B cell (primary cell): ENCODE results near the gene CAPRIN2. TPM values are rescaled to one million over a fixed set of nuclear protein-coding genes. Genes with fewer than 3 reads are reported as not detected.

ENCODE experiments used
- ATAC-seq: fragments of 200-7000 bp; cut with Tn5 transposase; one replicate; pipeline ENCODE4 v1.10.0; 2021; ENCODE audit warnings: low read depth, mild to moderate bottlenecking, moderate number of reproducible peaks, moderate library complexity
- CTCF ChIA-PET: fragments of 350-600 bp; sonication (Branson Sonifier 250); formaldehyde crosslinking; loops from one replicate; lab custom pipeline; 2021; ENCODE audit warnings: antibody characterized with exemption, inconsistent platforms; lab: Charles Lee
- POLR2A ChIA-PET: fragments of 350-600 bp; sonication (Branson Sonifier 250); formaldehyde crosslinking; loops from one replicate; lab custom pipeline; 2021; ENCODE audit warnings: antibody characterized with exemption; lab: Charles Lee
- DNase-seq: peaks from one replicate; pipeline ENCODE4 v3.0.0; 2013
- H2AFZ ChIP-seq: 2 replicates; pipeline ENCODE4 v1.6.1; 2012; ENCODE audit warnings: mild to moderate bottlenecking, low read depth, low read length; ENCODE audit not compliant: insufficient read depth, poor library complexity, severe bottlenecking
- H3K27ac ChIP-seq, 2 donors: 1 replicate in 1 of 2; 2 replicates in 1 of 2; pipeline ENCODE4 v1.5.1; 2012 to 2013; ENCODE audit warnings: low read length in 2 of 2, mild to moderate bottlenecking in 2 of 2, moderate library complexity in 1 of 2
- H3K27me3 ChIP-seq, 4 experiments: fragments of 200-600 bp in 1 of 4; sonication (generic) in 1 of 4; replicated peaks in 1 of 4; 1 replicate in 2 of 4; 2 replicates in 2 of 4; pipeline versions ENCODE4 v1.6.1 to v1.7.0; 2013 to 2016; ENCODE audit warnings: low read length in 3 of 4, mild to moderate bottlenecking in 2 of 4, mixed read lengths in 1 of 4, moderate library complexity in 1 of 4; ENCODE audit not compliant: insufficient read depth in 4 of 4, control insufficient read depth in 3 of 4; ENCODE audit errors: control extremely low read depth in 1 of 4
- H3K36me3 ChIP-seq, 2 experiments: replicated peaks in 1 of 2; 1 replicate in 1 of 2; 2 replicates in 1 of 2; pipeline versions ENCODE4 v1.6.1 to v1.7.1; 2013; ENCODE audit warnings: low read length in 1 of 2; ENCODE audit not compliant: insufficient read depth in 2 of 2, control insufficient read depth in 1 of 2; ENCODE audit errors: control extremely low read depth in 1 of 2, extremely low read depth in 1 of 2
- H3K4me1 ChIP-seq, 2 donors: fragments of 200-600 bp in 1 of 2; sonication (generic) in 1 of 2; 1 replicate in 1 of 2; 2 replicates in 1 of 2; pipeline versions ENCODE4 v1.5.1 to v1.6.1; 2013 to 2017; ENCODE audit warnings: low read length in 2 of 2; ENCODE audit not compliant: control insufficient read depth in 2 of 2, insufficient read depth in 2 of 2
- H3K4me2 ChIP-seq: replicated peaks from 2 replicates; pipeline ENCODE3; 2012; ENCODE audit warnings: mild to moderate bottlenecking, low read depth, low read length; ENCODE audit not compliant: poor library complexity, severe bottlenecking
- H3K4me3 ChIP-seq, 5 experiments: fragments of 200-600 bp in 1 of 5; sonication (generic) in 1 of 5; 1 replicate in 3 of 5; 2 replicates in 2 of 5; pipeline versions ENCODE4 v1.5.1 to v1.7.0; 2011 to 2016; ENCODE audit warnings: low read length in 4 of 5, mild to moderate bottlenecking in 4 of 5, low read depth in 2 of 5, control low read depth in 1 of 5, moderate library complexity in 1 of 5; ENCODE audit not compliant: insufficient read depth in 1 of 5; ENCODE audit errors: control extremely low read depth in 1 of 5, extremely low read depth in 1 of 5
- H3K79me2 ChIP-seq: fragments of 200-600 bp; sonication (generic); one replicate; pipeline ENCODE4 v1.6.0; 2016; ENCODE audit warnings: low read length; ENCODE audit not compliant: control insufficient read depth, insufficient read depth
- H3K9ac ChIP-seq: fragments of 200-600 bp; sonication (generic); 2 replicates; pipeline ENCODE4 v1.6.1; 2017; ENCODE audit warnings: mild to moderate bottlenecking, low read length, moderate library complexity
- H3K9me3 ChIP-seq, 3 donors: one replicate each; pipeline versions ENCODE4 v1.6.1 to v1.7.1; 2013; ENCODE audit warnings: low read length in 2 of 3; ENCODE audit not compliant: control insufficient read depth in 2 of 3, insufficient read depth in 1 of 3; ENCODE audit errors: control extremely low read depth in 1 of 3
- H4K20me1 ChIP-seq: 2 replicates; pipeline ENCODE4 v1.6.0; 2012; ENCODE audit warnings: mild to moderate bottlenecking, low read length; ENCODE audit not compliant: insufficient read depth, control insufficient read depth, poor library complexity, severe bottlenecking
- H3K27ac Mint-ChIP-seq: one replicate; pipeline ENCODE4 v1.8.0; 2021; ENCODE audit warnings: mixed read lengths
- H3K27me3 Mint-ChIP-seq: one replicate; pipeline ENCODE4 v1.8.0; 2021; ENCODE audit warnings: mixed read lengths
- H3K4me1 Mint-ChIP-seq: one replicate; pipeline ENCODE4 v1.8.0; 2021; ENCODE audit warnings: mixed read lengths
- H3K4me3 Mint-ChIP-seq: one replicate; pipeline ENCODE4 v1.8.0; 2021; ENCODE audit warnings: mixed read lengths
- H3K9me3 Mint-ChIP-seq: one replicate; pipeline ENCODE4 v1.8.0; 2022; ENCODE audit warnings: mixed read lengths; ENCODE audit not compliant: insufficient read depth
- EZH2 ChIP-seq: IDR thresholded peaks from 2 replicates; pipeline ENCODE4 v1.6.1; 2012; ENCODE audit warnings: borderline replicate concordance, low read depth, mild to moderate bottlenecking, moderate library complexity, low read length; ENCODE audit not compliant: insufficient read depth, poor library complexity, severe bottlenecking
- whole genome bisulfite sequencing: methylation state at CpG from one replicate; pipeline ENCODE4 v1.1.5; 2013; ENCODE audit warnings: missing lambda C conversion rate; ENCODE audit not compliant: insufficient coverage; 5-methylcytosine and 5-hydroxymethylcytosine counted together
- intact Hi-C: fragments of 100-400 bp; cut with micrococcal nuclease; formaldehyde crosslinking; loops from one replicate; pipeline ENCODE4 v1.10.0; 2022
- polyA plus RNA-seq: library from polyadenylated mRNA; depleted of rRNA; stranded (reverse); fragments of >200 nt; gene quantifications from 2 replicates; pipeline ENCODE4 v1.2.3, GENCODE V29; 2012
- total RNA-seq, 2 donors: library from RNA; stranded (reverse); fragments of 120-200 nt in 1 of 2; gene quantifications; 1 replicate in 1 of 2; 2 replicates in 1 of 2; pipeline versions ENCODE4 v1.2.3 to v1.2.4, GENCODE V29; 2013 to 2022
- TF ChIP-seq, protein P1 (sequence below): fragments of 200-600 bp; IDR thresholded peaks from one replicate; pipeline ENCODE4 v1.8.0; 2022; ENCODE audit warnings: antibody characterized with exemption, mild to moderate bottlenecking

The CAPRIN2 gene
- total and polyA plus RNA-seq, 2 donors (not counting 1 experiment from before 2014, with no cell fraction given): 31.3 to 57.8 TPM

DNA sequence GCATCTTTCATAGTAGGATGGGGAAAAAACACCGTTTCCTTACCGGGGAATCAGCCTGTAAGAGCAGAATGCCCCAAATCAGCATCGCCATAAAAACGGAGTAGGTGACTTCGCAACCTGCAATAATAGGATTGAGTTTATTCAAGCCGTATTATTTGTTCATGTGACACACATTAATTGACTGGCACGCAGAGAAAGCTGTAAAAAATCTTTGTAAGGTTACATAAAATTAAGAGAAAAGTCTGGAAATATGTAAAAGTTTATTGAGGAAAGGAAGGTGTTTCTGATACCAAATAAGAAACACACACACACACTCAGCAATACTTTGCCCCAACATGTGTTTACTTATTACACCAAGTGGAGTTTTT lies 628 bp upstream of the CAPRIN2 start:
- H3K27ac Mint-ChIP-seq: peak overlapping the region; percentile 89
- Histone ChIP-seq H2AFZ (peak overlapping the region; percentile 86), H3K4me2 (peak overlapping the region; percentile 90), H3K36me3 (peaks cover 0 to under 1% of the 10 kb centered on the region in 2 experiments), H3K9ac (peak overlapping the region; percentile 72), H3K27ac (peak overlapping the region; percentile 52 to 79), H3K9me3 (no peaks in the 10 kb centered on the region), H3K79me2 (peaks cover 14% of the 10 kb centered on the region), H4K20me1 (no peaks in the 10 kb centered on the region), H3K4me1 (peaks cover 14 to 15% of the 10 kb centered on the region in 2 donors), H3K4me3 (peak overlapping the region; percentile 49 to 72 (median 71)), H3K27me3 (no peaks in the 10 kb centered on the region)
- peaks cover 23% of the 10 kb centered on the region for H3K4me1 Mint-ChIP-seq
- intact Hi-C loops: loop anchor here (1.0 to 10.0 kb wide), 10 partner anchors 42 to 1999 kb away; partner anchors contain the start of genes DNM1L, ERGIC2, ETFBKMT and IPO8
- ATAC-seq: no peak
- H3K27me3 Mint-ChIP-seq: no peaks in the 10 kb centered on the region
- POLR2A ChIA-PET: interaction anchor here (0.6 to 1.2 kb wide), 2 partner anchors 60 to 890 kb away, joined by 5 to 8 read pairs; partner anchors contain the start of gene IPO8
- 22% methylated on average over 5 of the region's 7 CpGs for WGBS
- H3K9me3 Mint-ChIP-seq: no peaks in the 10 kb centered on the region
- no peak for TF ChIP-seq EZH2
- TF ChIP-seq, protein P1, sequence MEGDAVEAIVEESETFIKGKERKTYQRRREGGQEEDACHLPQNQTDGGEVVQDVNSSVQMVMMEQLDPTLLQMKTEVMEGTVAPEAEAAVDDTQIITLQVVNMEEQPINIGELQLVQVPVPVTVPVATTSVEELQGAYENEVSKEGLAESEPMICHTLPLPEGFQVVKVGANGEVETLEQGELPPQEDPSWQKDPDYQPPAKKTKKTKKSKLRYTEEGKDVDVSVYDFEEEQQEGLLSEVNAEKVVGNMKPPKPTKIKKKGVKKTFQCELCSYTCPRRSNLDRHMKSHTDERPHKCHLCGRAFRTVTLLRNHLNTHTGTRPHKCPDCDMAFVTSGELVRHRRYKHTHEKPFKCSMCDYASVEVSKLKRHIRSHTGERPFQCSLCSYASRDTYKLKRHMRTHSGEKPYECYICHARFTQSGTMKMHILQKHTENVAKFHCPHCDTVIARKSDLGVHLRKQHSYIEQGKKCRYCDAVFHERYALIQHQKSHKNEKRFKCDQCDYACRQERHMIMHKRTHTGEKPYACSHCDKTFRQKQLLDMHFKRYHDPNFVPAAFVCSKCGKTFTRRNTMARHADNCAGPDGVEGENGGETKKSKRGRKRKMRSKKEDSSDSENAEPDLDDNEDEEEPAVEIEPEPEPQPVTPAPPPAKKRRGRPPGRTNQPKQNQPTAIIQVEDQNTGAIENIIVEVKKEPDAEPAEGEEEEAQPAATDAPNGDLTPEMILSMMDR: no peak
- CTCF ChIA-PET: interaction anchor here (0.7 to 2.3 kb wide), 5 partner anchors 16 to 1374 kb away, joined by 3 to 11 read pairs (median 3); partner anchors contain the start of genes ERGIC2 and IPO8
- no peak for DNase-seq
- peak overlapping the region; percentile 99 for H3K4me3 Mint-ChIP-seq

DNA sequence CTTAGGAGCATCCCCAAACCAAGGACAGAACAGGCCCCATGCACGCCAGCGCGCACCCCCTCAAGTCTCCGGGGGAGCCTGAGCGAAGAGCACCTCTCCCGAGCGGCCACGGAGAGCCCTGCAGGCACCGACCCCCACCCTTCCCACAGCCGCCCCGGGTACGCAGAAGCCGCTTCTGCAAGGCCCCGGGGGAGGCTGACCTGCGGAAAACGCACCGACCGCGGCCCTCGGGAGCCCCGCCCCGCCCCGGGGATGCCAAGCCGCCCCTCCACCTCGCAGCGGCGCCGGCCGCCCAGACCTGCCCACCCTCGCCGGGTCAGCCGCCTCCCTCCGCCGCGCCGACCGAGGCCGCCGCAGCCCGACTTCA lies 385 bp downstream of the CAPRIN2 start:
- H3K4me3 Mint-ChIP-seq: peak overlapping the region; percentile 99
- peaks cover 14 to 15% of the 10 kb centered on the region in 2 donors for H3K4me1 ChIP-seq
- ChIA-PET POLR2A (interaction anchor here (1.2 to 2.3 kb wide), 2 partner anchors 59 kb away, joined by 5 to 7 read pairs; partner anchors contain the start of gene IPO8), CTCF (interaction anchor here (0.7 to 2.3 kb wide), 4 partner anchors 17 to 1373 kb away, joined by 3 to 11 read pairs (median 7); partner anchors contain the start of genes ERGIC2 and IPO8)
- peak overlapping the region; percentile 89 for H3K27ac Mint-ChIP-seq
- H3K4me1 Mint-ChIP-seq: peaks cover 23% of the 10 kb centered on the region
- no peaks in the 10 kb centered on the region for H3K9me3 ChIP-seq
- ATAC-seq (no peak), DNase-seq (no peak)
- peak overlapping the region; percentile 90 for H3K4me2 ChIP-seq
- H3K36me3 ChIP-seq: peaks cover 0 to 3% of the 10 kb centered on the region in 2 experiments
- H3K27ac ChIP-seq: peak overlapping the region; percentile 19 to 79
- H4K20me1 ChIP-seq: no peaks in the 10 kb centered on the region
- H3K79me2 ChIP-seq: peaks cover 23% of the 10 kb centered on the region
- H3K9ac ChIP-seq: peak overlapping the region; percentile 72
- H3K27me3 Mint-ChIP-seq: no peaks in the 10 kb centered on the region
- no peaks in the 10 kb centered on the region for H3K27me3 ChIP-seq
- intact Hi-C loops: loop anchor here (2.0 to 10.0 kb wide), 4 partner anchors 572 to 2000 kb away; partner anchors contain the start of genes DNM1L, ETFBKMT, SINHCAF and YARS2
- H3K4me3 ChIP-seq: peak overlapping the region; percentile 37 to 72 (median 71)
- no peaks in the 10 kb centered on the region for H3K9me3 Mint-ChIP-seq
- H2AFZ ChIP-seq: peak overlapping the region; percentile 86
- no peak for TF ChIP-seq EZH2
- TF ChIP-seq, protein P1: no peak
- WGBS: under 1% methylated on average over 35 of the region's 40 CpGs
